Retinal pigment epithelial cell (primary cell): Measurements from ENCODE around the gene IGSF9B.

ENCODE experiments used
- DNase-seq: peaks from one replicate; pipeline ENCODE4 v3.0.0-alpha.2; 2010; ENCODE audit warnings: low read depth
- H3K4me3 ChIP-seq: 2 replicates; pipeline ENCODE4 v1.5.1; 2011; ENCODE audit warnings: mild to moderate bottlenecking, low read length, control low read depth, moderate library complexity
- TF ChIP-seq, protein P1 (sequence below): conservative IDR thresholded peaks from 2 replicates; pipeline ENCODE4 v1.5.1; 2011; ENCODE audit warnings: low read depth, low read length, control low read depth, inconsistent platforms

Gene IGSF9B

DNA sequence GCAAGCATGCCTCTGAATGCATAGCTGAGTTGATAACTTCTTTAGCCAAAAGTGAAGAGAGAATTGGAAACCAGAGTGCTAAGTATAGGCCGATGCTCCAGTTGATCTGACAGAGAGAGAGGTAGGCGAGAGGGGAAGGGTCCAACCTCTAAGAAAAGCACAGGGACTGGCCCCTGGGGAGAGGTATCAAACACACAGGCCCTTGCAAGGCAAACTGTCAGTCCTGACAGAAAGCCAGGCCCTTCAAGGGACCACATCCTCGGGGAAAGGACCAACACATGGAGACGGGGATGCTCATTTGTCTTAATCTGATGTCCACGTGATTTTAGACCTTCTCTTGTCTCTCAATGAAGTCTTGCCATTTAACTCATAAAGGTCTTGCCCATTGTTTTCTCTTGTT is 67.6 kb downstream of the IGSF9B start:
- no peak for DNase-seq
- H3K4me3 ChIP-seq = no peak overlapping the region
- TF ChIP-seq, protein P1, sequence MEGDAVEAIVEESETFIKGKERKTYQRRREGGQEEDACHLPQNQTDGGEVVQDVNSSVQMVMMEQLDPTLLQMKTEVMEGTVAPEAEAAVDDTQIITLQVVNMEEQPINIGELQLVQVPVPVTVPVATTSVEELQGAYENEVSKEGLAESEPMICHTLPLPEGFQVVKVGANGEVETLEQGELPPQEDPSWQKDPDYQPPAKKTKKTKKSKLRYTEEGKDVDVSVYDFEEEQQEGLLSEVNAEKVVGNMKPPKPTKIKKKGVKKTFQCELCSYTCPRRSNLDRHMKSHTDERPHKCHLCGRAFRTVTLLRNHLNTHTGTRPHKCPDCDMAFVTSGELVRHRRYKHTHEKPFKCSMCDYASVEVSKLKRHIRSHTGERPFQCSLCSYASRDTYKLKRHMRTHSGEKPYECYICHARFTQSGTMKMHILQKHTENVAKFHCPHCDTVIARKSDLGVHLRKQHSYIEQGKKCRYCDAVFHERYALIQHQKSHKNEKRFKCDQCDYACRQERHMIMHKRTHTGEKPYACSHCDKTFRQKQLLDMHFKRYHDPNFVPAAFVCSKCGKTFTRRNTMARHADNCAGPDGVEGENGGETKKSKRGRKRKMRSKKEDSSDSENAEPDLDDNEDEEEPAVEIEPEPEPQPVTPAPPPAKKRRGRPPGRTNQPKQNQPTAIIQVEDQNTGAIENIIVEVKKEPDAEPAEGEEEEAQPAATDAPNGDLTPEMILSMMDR = no peak

DNA sequence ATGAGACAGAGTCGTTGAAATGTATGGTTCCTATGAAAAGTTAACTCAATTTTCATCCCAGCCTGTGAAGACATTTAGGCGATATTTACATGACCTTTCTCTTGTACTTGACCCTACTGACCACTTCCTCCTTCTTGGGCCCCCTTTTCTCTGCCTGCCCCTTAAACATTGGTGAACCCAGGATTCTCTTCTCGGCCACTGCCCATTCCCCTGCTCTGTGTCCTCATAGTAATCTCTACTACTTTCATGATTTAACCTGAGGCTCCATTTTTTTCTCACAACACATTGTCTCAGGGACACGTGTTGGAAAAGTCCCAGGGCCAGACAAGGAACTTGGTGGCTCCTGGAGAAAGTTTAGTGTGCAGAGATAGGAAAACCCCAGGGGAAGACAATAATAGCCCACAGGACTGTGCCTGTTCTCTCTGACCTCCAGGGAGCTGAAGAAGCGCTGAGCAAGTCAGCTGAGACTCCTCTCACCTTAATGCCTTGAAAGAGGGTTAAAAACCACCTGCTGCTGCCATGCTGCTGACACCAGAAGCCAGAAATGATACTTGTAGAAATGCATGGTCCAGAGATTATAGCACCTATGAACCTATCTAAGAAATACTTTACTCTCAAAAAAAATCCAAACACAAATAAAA is 69.0 kb downstream of the IGSF9B start:
- H3K4me3 ChIP-seq = no peak overlapping the region
- TF ChIP-seq, protein P1 = no peak
- DNase-seq = no peak

DNA sequence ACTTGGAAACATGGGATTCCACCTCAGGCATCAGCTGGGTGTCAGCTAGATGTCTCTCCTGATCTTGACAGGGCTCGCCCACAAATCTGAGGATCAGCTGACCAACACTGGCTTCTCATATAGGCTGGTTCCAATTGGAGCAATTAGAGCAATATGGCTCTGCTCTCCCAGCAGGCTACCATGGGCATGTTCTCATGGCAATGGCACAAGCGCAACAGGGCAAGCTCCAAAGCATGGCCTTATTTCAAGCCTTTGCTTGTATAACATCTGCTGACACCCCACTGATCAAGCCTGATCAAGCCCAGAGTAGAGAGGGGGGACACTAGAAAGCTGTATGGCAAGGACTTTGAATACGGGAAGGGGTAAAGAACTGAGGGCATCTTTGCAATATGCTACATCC is 70.7 kb downstream of the IGSF9B start:
- DNase-seq = no peak
- TF ChIP-seq, protein P1 = no peak
- no peak overlapping the region for H3K4me3 ChIP-seq

DNA sequence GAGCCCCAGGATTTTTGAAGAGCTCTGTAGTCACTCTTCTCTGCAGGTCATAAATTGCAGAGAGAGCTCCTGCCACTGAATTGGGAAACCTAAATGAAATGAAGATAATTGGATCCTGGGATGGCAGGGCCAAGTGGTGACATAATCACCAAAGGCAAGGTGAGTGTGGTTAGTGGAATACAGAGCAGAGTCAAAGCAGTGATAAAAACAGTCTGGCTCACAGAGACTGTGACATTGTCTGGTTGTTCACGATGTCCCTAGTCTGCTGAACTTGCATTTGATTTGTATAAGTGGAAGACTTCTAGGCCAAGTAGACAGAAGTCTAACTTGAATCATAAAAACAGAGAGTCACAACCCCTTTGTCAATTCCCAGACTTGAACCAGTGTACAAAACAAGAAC is 84.6 kb downstream of the IGSF9B start:
- H3K4me3 ChIP-seq = no peak overlapping the region
- DNase-seq = no peak
- TF ChIP-seq, protein P1 = no peak

DNA sequence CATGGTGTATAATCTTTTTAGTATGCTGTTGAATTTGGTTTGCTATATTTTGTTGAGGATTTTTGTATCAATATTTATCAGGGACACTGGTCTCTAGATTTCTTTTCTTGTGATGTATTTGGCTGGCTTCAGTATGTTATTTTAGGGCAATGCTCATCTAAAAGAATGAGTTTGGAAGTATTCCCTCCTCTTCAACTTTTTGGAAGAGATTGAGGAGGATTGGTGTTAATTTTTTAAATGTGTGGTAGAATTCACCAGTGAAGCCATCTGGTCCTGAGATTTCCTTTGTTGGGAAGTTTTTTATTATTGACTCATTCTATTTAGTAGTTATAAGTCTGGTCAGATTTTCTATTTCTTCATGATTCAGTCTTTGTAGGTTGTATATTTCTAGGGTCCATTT is 89.3 kb downstream of the IGSF9B start:
- DNase-seq = no peak
- no peak overlapping the region for H3K4me3 ChIP-seq
- TF ChIP-seq, protein P1 = no peak

DNA sequence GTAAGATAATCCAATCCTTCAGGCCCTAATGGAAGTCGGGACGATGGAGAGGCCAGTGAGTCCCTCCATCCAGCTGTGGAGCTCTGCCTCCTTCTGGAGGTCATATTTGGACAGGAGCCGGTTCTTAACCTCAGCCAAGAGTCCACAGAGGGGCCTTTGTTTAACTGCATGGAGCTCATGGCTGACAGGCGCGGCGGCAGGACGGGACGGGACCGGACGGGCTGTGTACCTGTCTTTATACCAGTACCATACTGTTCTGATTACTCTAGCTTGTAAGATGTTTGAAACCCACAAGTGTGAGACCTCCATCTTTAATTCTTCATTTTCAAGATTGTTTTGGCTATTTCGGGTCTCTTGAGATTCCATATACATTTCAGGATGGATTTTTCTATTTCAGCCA is 91.3 kb downstream of the IGSF9B start:
- TF ChIP-seq, protein P1 = no peak
- no peak overlapping the region for H3K4me3 ChIP-seq
- no peak for DNase-seq

DNA sequence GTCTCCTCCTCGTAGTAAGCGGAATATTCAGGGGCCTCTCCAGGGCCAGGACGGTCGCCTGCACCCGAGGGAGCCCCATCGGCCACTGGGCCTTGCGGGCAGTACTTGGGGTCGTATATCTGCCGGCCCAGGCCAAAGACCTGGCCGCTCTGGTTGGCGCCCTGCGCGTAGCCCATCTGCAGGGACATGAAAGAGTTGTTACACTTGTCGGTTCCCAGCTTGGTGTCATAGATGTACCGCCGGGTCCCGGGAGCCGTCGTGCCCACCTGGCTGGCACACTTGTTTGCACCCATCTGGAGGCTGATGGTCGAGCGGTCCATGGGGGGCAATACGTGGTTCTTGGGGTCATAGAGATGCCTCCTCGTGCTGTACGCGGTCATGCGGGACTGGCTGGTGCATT is 92.0 kb downstream of the IGSF9B start:
- no peak overlapping the region for H3K4me3 ChIP-seq
- TF ChIP-seq, protein P1 = no peak
- DNase-seq = no peak
